ENCODE results near the gene RPRD1B.
A peak's percentile ranks its signal among the peaks of the same experiment; 100 is the strongest.
"Not testable (repeated sequence)": the region's sequence is repeated elsewhere in the genome, so short reads cannot be mapped to it uniquely, and the experiment has no call there.

Gene RPRD1B

DNA sequence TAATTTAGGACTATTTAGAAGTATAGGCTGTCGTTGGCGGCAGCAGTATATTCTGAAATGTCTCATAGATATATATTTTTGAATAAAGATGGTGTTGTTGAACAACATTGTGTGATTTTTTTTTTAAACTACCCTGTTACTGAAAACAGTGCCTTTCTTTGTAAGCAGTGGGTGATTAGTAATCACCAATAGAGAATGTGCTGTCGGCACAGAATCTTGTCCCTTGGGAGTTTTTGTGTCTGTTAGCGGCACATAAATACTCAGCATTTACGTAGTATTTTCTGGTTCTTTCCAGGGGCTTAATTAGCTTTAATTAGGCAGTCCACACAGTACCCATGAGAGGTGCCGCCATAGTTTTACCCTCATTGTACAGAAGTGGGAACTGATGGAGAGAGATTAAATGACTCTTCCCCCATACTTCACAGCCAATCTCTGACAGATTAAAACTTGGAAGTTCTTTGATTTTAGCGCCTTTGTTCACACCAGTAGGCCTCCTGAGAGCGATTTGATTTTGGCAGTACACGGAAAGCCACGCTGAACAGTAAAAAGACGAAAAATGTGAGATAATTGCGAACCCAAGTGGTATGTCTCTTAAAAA, 58.8 kb downstream of the RPRD1B start:
- no peak overlapping the region for H3K4me3 ChIP-seq (ENCODE audit: low read depth, low read length)
- no peak for DNase-seq (ENCODE audit: low read depth)

DNA sequence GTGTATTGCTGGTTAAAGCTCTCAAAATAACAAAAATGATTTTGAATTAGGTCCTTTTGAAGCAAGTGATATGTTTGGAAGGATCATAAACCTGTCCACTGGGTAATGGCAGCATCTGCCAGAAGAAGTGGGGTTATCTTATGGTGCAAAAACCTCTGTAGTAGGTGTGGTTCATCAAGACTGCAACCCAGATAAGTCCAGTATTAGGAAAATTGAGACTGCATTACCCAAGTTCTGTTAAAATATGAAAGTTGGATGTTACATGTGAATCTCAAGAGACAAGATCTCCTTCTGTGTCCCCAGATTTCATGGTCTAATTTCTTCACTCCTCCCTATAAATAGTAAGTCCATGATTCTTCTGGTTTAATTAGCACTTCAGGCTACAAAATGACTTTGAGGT, 59.4 kb downstream of the RPRD1B start:
- DNase-seq (ENCODE audit: low read depth), result no peak

DNA sequence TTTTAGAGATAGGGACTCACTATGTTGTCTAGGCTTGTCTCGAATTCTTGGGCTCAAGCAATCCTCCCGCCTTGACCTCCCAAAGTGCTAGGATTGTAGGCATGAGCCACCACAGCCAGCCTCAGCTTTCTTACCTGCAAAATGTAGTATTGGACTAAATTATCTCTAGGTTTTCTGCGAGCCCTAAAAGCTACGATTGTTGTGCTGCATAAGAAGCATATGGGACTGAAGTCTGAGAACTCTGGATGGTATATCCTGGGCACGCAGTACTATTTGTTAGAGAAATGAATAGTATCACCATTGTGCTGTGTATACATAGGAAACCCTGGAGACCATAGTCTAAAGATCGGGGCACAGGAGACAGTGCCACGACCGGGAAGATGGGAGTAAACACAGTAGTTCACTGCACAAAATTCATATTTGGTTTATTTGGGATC, 60.1 kb downstream of the RPRD1B start:
- no peak for DNase-seq (ENCODE audit: low read depth)
- no peak overlapping the region for H3K4me3 ChIP-seq (ENCODE audit: low read depth, low read length)

More for the DNA sequence above, 59.4 kb downstream of the RPRD1B start:
- no peak overlapping the region for H3K4me3 ChIP-seq (ENCODE audit: low read depth, low read length)

DNA sequence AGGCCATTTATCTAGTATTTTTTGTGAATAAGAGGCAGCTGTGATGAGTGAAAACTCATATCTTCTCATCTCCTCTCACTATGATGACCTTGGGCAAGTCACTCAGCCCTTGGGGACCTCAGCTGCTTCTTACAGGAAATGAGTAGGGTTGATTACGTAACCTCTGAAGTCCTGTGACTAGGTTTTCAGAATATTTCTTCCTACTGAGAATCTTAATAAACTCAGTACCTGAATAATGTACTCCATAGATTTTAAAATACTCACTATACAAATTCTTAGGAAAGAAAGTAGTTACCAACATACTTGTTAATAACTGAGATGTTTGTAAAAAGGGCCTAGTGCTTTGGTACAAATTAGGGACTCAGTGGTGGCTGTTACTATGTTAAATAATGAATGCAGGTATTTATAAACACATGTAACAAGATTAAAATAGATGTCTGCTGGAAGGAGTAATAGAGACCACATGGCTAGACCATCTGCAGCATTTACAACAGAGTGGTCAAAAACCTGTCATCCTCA, 60.9 kb downstream of the RPRD1B start:
- no peak overlapping the region for H3K4me3 ChIP-seq (ENCODE audit: low read depth, low read length)
- DNase-seq (ENCODE audit: low read depth), result peak; percentile 67

DNA sequence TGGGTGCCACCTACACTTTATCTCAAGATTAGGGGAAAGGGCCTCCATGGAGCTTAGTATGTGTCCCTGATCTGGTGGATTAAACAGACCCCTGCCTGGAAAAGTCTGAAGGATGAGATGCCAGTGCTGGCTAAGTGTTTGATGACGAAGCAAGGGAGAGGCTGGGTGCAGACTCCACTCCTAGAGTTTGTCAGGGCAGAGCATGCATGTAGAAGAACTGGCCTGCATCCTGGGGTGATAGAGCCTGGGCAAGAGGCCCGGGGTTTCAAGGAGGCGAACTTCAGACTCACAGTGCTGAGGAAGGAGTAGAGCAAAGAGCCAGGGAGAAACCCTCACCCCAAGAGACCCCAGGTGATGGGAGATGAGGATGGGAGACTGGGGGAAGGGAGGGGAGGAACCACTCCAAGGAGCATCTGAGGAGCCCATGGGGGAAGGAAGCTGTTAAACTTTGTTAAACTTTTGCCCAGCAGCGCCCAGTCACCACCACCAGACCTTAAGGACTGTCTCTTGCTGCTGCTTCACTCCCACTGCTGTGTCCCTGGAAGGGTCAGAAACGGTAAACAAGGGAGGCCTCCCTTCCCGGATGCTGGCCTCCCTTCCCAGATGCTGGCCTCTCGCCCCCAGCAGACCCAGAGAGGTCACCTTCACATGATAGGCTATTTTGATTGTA, 61.6 kb downstream of the RPRD1B start:
- H3K4me3 ChIP-seq (ENCODE audit: low read depth, low read length), result no peak overlapping the region
- no peak for DNase-seq (ENCODE audit: low read depth)

DNA sequence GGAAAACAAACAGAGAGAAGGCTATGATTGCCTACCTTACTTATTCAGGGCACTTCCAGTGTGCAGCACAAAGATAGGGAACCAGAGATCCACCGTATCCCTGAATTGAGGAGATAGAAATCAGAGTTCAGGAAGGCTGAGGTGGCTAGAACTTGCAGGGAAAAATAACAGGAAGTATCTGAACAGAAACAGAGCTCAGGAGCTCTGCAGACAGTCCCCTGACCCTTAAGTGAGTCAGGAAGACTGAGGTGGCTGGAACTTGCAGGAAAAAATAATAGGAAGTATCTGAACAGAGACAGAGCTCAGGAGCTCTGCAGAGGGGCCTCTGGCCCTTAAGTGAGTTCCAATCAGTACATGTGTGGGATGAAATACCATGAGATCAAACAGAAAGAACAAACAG, 65.4 kb downstream of the RPRD1B start:
- DNase-seq (ENCODE audit: low read depth), result no peak
- no peak overlapping the region for H3K4me3 ChIP-seq (ENCODE audit: low read depth, low read length)

DNA sequence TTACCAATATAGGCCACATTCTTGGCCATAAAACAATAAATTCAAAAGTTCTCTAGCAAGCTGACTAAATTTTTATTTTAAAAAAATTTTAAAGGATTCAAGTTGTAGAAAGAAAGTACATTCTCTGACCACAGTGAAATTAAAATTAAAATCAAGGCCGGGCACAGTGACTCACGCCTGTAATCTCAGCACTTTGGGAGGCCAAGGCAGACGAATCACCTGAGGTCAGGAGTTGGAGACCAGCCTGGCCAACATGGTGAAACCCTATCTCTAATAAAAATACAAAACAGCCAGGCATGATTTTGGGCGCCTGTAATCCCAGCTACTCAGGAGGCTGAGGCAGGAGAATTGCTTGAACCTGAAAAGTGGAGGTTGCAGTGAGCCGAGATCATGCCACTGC, 68.7 kb downstream of the RPRD1B start:
- not testable (repeated sequence) for H3K4me3 ChIP-seq (ENCODE audit: low read depth, low read length); DNase-seq (ENCODE audit: low read depth)

DNA sequence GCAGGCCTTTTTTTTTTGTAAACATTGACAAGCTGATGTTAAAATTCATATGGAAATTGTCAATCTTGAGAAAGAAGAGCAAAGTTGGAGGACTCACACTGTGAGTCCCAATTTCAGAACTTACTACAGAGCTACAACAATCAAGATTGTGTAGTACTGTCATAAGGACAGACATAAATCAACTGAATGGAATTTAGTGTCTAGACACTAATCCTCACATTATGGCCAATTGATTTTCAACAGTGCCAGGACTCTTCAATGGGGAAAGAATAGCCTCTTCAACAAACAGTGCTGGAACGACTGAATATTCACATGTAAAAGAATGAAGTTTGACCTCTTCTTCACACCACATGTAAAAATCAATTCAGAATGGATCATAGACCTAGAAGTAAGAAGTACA, 70.7 kb downstream of the RPRD1B start:
- H3K4me3 ChIP-seq (ENCODE audit: low read depth, low read length), result no peak overlapping the region
- no peak for DNase-seq (ENCODE audit: low read depth)

DNA sequence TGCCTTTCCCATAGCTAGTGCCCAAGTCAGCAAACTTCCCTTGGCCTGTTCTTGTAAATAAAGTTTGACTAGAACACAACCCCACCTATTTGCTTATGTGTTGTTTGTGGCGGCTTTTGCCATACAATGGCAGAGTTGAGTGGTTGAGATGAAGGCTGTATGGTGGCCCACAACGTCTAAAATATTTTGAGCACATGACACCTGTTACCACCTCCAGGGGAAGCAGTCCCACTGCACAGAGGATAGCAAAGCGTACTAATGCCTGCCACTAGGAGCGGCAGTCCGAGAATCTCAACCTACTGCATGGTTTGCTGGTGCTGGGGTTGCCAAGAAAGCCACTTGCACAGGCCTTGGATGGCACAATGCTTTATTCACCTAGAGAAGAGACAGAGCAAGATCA, 72.9 kb downstream of the RPRD1B start:
- H3K4me3 ChIP-seq (ENCODE audit: low read depth, low read length), result no peak overlapping the region
- DNase-seq (ENCODE audit: low read depth), result no peak

DNA sequence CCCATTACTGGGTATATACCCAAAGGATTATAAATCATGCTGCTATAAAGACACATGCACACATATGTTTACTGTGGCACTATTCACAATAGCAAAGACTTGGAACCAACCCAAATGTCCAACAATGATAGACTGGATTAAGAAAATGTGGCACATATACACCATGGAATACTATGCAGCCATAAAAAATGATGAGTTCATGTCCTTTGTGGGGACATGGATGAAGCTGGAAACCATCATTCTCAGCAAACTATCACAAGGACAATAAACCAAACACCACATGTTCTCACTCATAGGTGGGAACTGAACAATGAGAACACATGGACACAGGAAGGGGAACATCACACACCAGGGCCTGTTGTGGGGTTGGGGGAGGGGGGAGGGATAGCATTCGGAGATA, 73.8 kb downstream of the RPRD1B start:
- H3K4me3 ChIP-seq (ENCODE audit: low read depth, low read length); DNase-seq (ENCODE audit: low read depth): not testable (repeated sequence)

DNA sequence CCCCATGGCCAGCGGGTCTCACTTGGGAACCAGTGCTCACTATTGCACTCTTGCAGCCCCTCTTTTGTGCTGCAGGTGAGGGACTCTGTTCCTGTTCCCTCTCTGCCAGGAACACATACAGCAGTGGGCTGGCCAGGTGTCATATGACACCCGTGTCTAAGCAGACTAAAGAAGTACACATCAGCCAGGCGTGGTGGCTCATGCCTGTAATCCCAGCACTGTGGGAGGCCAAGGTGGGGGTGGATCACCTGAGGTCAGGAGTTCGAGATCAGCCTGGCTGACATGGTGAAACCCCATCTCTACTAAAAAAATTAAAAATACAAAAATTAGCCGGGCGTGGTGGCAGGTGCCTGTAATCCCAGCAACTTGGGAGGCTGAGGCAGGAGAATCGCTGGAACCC, 74.4 kb downstream of the RPRD1B start:
- DNase-seq (ENCODE audit: low read depth); H3K4me3 ChIP-seq (ENCODE audit: low read depth, low read length): not testable (repeated sequence)

DNA sequence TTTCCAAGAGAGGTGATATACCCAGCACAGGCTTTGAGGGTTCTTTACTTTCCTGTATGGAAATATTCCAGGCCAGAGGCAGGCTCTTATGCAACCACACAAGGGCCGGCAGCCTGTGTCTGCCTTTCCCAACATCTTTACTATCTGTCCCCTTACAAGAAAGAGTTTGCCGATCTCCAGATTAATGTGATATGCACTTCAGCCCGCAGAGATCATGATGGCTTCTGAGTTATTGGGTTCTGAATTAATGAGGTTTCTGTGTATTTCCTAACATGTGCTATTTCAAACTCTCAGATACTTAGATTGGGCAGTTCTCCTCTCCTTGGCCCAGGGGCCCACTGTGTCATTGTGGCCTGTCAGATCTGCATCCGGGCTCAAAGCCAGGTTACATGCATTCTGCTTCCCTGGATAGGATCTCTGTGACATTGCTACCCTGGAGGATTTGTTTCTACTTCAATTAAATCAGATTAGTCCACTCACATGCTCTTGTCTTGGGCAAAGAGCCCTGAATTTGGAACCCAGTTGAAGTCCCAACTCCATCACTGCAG, 75.0 kb downstream of the RPRD1B start:
- peak; percentile 47 for DNase-seq (ENCODE audit: low read depth)
- no peak overlapping the region for H3K4me3 ChIP-seq (ENCODE audit: low read depth, low read length)

DNA sequence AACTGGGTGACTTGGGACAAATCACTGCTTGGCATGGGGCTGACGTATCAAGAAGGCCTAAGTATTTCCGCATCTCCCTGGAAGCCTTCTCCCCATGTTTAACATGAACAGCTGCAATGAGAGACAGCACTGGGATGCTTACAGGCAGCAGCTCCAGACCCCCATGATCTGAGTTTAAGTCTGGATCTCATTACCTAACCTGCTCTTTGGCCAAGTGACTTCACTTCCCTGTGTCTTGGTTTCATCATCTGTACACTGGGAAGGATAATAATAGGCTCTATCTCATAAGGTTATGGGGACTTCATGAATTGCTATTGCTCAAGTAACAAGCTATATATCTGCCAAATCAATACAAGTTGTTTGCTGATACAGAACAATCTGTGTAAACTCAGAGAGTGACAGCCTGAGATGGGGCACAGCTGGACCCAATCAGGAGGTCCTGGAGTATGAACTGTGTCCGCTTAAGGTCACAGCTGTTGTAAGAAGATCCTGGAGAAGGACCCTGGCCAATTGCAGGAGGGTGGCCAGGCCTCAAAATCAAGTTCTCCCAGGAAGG, 75.5 kb downstream of the RPRD1B start:
- H3K4me3 ChIP-seq (ENCODE audit: low read depth, low read length), result no peak overlapping the region
- DNase-seq (ENCODE audit: low read depth), result peak; percentile 86

DNA sequence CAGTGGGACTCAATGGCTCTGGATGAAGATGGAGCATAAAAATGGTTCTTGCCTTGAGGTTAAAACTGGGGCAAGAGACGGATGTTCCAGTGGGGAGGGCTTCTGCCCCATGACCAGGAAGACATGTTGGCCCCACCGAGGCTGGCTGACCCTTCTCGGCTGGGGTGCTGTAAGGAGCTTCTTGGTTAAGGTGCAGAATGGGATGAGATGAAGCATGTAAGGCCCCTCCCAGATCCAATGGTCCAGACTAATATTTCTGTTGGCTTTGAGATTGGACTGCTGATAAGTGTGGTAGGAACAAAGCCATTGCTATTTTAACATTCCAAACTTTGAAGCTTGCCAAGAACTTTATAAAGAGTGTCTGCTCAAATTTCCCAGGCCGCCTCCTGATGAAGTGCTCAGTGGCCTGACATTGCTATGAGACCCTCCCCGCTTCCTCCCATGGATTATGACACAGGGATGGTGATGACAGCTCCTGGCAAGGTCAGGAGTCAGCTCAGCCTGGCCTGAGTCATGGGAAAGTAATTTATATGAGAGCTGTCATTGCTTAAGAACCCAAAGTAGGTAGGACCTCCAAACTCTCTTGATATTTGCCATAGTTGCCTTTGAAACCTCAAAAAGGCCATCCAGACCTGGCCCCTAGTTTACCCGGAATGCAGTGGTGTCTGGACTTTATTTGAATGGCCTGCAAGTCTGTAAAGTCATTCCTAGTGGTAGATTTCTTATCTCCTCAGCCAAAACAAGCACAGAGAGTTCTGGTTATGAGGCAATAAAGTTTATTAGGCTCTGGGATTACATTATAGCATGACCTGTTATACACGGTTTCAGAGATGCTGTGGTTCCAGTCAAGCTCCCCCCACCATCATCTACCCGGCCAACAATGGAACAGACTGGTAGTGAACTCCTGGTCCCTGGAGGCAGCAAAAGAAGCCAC, 76.3 kb downstream of the RPRD1B start:
- no peak overlapping the region for H3K4me3 ChIP-seq (ENCODE audit: low read depth, low read length)
- peak; percentile 98 for DNase-seq (ENCODE audit: low read depth)

DNA sequence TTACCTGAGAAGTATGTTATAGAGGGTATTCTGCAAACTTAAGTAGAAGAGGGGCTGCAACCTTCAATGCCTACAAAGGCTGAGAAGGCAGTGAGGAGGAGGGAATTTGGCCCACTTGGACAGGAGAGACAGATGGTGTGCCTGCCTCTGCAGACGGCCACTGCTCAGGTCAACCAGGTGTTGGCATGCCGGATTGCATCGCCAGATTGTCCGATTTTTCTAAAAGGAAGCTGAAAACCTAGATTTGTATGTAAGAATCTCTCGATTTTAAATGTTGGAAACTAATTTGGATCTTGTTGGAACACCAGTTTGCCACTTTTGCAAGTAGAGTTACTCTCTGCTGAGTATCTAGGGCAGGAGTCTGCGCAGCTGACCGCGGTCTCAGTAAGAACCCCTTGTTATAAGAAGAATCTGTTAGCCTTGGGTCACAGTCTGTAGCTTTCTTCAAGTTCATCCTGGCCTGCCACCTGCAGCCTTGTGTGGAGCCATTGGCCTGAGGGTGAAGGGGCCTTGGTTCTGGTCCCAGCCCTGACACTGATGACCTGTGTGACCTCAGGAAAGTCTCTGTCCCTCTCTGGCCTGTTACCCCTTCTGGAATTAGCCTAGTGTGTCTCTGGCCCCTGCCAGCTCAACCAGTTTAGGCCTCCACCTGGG, 77.1 kb downstream of the RPRD1B start:
- no peak overlapping the region for H3K4me3 ChIP-seq (ENCODE audit: low read depth, low read length)
- no peak for DNase-seq (ENCODE audit: low read depth)

DNA sequence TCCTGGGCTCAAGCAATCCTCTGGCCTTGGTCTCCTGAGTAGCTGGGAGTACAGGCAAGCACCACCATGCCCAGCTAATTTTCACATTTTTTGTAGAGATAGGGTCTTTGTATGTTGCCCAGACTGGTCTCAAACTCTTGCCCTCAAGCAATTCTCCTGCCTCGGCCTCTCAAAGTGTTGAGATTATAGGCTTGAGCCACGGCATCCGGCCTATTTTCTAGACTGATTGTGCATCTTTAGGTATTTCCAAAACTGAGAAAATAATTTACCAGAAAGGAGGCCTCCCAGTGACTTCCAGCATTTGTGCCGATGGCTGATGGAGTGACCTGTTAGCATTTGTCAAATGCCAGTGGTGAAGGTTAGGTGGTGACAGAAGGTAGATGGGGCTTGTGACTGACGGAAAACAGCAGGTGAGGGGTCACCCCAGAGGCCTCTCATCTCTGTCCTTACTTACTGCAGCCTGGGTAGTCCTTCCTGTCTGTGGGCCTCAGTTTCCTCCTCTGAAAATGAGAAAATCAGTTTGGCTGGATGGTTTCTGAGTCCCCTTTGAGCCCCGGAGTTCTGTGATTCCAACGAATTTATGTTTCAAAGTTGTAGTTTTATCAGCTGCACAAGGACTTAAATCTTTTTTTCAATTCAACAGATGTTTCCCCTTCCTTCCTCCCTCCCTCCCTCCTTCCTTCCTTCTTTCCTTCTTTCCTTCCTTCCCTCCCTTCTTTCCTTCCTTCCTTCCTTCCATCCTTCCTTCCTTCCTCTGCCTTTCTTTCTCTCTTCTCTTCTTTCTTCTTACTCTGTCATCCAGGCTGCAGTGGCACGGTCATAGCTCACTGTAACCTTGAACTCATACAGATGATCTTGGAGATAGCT, 78.1 kb downstream of the RPRD1B start:
- DNase-seq (ENCODE audit: low read depth), result no peak
- H3K4me3 ChIP-seq (ENCODE audit: low read depth, low read length), result no peak overlapping the region

DNA sequence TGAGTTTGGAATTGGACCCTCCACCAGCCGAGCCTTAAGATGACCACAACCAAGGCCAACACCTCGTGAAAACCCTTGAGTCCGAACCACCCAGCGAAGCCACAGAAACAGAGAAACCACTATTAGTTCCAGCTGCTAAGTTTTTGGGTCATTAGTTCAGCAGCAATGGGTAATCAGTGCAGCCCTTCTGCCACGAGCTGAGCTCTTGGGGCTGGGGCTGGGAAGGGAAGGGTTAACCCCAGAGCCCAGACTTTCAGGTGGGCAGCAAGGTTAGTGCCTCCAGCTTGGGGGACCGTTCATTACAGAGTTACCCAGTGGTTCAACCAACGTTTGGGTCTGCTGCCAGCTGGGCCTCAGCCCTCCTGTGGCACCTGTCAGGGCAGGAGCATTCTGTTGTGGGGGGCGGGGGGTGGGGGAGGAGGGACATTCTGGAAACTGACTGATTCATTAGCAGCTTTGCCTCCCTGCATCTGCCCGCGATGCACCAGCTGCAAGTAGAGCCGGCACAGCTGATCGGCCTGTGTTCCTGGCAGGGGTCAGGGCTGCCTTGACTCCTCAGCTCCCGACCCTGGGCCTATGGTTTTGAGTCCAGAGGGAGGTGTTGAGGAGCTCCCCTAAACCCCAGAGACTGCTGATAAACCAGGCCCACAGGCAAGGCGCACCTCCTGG, 78.8 kb downstream of the RPRD1B start:
- no peak for DNase-seq (ENCODE audit: low read depth)
- no peak overlapping the region for H3K4me3 ChIP-seq (ENCODE audit: low read depth, low read length)

DNA sequence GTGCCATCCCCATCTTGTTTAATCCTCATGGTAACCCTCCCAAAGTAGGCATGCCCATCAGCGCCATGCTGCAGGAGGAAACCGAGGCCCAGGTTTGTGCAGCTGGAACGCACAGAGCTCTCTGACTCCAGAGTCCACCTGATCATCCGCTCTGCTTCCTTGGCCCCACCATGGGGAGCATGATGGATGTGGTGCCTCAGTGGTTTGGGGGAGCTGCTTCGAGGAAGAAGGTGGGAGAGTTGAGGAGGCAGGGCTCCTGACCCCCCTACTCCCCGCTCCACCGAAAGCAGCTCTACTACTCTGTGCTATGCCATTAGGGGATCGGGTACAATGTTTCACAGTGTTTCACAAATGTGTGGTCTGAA, 79.4 kb downstream of the RPRD1B start:
- DNase-seq (ENCODE audit: low read depth), result no peak
- no peak overlapping the region for H3K4me3 ChIP-seq (ENCODE audit: low read depth, low read length)

All from skeletal muscle cell (primary cell).